Activated T-helper 1 cell treated with Interleukin-2 at 50 U/mL for 16 hours (primary cell): Measurements from ENCODE around the gene UBALD1.

Experiments used
- DNase-seq: peaks from one replicate; pipeline ENCODE4 v3.0.0-alpha.2; 2020; ENCODE audit warnings: low read depth

UBALD1 gene

DNA sequence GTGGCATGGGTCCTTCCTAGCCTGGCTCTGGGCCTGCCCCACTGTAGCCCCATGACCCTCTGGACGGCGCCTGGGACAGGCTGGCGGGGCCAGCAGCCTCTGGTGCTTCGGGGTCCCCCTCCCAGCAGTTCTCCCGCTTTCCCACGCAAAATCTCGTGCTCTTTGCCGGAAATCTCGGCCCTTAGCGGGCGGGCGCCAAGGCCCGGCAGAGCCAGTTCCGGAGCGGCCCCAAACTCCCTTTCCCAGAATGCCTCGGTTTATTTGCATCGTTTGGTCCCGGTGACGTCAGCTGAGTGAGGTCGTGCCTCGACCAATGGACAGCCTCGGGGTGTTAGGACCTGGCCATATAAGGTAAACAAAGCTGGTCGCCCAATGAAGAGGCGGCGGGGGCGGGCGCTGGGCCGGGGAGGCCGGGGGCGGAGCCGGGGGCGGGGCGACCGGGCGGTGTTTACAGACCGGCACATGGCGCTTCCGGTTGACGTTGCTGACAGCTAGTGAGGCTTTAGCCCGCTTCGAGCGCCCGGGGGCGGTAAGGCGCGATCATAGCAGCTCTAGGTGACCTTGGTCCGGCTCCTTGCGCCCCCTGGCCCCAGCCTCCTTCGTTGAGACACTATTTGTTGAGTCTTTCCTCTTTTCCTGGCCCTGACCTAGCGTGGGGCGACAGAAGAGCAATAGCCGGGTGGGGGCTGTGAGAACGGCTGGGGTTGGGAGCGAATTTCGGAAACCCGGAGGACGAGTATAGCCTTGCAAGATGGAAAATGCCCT is 1.5 kb upstream of the UBALD1 start:
- peak; percentile 97 for DNase-seq

DNA sequence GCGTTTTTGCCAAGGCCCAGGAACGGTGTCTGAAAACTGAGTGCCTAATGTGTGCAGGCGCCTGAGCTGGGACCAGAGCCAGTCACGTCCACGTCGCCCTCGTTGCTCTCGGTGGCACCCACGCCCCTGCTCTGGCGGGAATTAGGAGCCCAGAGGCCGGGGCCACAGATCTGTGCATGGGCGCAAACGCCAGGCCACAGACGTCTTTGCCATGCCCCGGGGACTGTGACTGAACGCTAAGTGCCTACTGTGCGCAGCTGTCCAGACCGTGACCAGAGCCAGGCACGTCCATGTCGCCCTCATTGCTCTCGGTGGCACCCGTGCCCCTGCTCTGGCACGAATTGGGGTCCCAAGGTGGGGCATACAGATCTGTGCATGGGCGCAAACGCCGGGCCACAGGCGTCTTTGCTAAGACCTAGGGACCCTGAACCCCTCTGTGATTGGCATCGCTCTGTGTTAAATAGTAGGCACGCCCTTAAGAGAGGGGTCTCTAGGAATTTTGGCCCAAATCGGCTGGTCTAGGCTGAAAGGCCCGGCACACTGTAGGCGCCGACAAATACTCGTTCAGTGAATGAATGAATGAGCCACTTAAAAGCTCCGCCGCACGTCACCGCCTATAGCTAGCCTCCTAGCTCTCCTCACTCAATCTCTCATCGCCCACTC is 827 bp upstream of the UBALD1 start:
- no peak for DNase-seq

DNA sequence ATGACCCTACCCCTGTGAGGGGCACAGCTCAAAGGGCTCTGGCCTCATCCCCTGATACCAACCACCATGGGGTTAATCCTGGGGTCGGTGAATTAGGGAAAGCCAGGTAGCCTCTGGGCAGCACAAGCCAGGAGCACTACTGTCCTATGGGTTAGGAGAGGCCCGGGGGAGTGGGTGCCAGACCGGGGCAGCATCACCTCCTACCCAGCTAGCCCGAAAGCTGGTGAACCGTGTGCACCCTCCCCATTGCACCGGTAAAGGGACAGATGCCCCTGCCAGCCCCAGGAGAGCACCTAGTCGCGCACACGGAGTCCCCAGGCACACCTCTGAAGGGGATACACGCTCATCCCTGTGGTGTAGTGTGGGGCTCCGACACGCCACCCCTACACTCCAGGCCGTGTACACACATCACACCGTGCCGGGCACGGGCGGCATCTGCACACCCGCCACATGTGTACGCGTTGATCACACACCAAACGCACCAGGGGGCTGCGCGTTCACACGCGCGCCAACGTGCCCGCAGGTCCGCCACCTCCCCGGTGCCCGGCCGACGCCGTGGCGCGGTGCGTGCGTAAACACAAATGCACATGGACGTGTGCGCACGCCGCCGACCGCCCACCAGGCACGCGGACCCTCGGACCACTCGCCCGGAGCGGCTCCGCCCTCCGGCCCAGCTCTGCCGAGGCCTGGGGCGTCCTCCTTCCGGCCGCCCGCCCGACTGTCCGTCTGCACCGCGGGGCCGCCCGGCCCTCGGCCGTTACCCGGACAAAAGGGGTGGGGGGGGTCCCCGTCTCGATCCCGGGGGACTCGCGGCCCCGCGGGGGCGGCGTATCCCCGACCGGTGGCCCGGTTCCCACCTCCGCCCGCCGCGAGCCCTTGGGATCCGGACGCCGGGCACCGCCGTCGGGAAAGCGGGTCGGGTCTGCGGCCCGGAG is 785 bp downstream of the UBALD1 start:
- no peak for DNase-seq

DNA sequence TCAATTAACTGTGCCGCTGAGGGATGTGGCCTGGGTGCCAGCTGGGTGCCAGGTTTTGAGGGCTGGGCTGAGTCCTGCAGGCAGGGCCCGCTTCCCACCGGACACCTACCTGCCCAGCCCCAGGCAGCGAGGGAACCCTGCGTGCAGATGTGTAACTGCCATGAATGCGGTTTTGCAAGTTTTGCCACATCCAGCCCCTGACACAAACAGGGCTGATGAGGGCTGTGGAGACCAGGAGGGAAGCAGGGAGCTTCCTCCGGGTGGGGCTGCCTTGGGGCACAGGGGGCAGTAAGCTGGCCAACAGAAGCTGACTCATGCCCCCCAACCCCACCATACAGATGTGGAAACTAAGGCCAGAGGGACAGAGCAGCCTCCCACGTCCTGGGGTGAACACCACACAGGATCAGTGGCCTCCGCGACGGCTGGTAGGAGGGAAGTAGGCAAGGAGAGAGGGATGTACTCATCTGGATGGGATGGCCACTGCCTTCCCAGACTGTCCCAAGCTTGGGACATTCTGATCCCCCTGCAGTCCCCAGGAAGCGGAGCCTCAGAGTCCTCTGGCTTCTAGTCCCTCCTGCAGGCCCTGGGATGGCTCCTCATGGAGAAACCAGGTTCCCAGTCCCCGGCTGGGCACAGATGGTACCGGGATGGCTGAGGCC is 1.6 kb downstream of the UBALD1 start:
- no peak for DNase-seq

DNA sequence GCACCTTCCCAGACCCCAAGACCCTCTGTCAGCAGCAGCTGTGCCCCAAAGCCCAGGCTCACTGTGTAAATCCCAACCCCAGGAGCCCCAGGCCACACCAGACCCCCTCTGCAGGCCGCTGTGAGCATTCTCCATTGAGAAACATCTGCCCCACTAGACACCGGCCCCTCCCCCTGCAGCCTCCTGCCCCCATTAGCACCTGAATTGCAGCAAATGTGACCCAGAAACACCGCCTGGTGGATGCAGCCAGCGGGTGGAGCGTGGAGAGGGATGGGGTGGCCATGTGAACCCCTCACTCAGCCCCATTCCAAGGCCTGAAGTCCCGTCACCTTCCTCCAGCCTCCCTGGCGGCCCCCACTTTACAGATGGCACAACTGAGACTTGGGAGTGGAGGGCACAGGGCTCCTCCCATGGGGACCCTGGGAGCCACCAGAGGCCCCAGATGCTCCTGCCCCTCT is 2.2 kb downstream of the UBALD1 start:
- DNase-seq = no peak

DNA sequence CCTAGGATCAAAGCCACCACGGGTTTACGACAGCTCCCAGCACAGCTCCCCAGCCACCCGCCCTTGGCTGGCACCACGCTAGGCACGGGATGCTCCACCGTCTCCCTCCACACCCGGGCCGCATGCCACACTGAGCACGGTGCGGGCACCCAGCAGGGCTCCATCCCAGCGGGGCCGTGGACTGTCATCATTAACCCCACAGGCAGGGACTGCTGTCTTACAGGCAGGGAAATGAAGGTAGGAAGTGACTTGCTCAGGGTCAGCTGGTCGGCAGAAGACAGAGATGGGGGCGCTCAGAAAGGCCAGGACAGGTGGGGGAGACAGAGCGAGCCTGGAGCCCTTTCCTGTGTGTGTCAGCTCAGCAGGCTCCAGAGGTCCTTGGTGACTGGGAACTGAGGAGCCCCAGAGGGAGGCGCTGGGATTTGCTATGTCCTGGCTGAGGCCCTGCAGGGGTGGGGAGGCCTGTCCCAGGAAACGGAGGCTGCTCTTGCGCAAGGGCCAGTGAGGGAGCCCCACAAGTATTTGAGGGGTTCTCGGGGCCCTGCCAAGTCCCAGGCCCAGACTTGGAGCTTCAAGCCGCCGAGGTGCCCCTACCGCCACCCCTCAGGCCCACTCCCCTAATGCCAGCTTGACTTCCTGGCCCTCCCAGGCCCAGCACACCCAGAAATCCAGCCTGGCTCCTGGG is 3.2 kb downstream of the UBALD1 start:
- no peak for DNase-seq

DNA sequence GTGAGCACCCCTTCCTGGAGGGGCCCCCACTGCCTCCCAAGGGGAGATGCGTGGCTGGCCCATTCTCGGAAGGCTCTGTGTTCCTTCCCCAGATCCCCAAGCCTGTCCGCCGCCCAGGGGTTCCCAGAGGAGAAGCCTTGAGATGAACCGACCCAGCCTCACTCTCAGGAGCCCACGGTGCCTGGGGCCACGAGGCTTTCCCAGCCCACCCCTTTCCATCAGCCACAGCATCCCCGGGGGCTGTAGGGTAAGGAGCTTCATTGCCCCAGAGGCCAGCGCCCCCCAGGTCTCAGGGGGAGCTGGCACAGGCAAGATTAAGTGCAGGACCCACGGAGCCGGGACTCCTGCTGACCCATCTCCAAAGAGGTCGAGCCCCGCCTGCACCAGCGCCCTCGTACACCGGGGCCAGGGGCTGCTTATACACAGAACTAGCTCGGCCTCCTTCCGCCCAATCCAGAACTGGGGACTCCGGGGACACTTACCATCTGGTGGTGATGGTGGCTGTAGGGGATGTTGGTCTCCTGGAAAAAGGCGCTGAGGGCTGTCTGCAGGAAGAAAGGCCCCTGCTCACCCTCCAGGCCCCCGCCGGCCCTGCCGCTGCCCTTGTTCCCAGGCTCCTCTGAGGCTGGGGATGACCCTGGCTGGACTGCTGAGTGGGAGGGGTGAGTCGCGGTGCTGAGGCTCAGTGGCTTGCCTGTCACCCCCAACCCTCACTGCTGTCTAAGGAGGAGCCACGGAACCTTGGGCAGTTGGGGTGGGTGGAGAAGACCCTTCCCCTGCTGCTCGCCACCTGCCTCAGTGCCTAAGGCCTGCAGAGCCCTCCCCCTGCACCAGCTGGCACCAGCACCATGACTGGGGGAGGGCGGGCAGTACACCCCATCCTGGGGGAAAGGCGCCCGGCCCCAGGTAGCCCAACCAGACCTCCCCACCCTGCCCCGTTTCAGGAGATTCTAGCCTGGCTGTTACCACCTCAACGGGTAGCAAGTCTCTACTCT is 4.4 kb downstream of the UBALD1 start:
- DNase-seq = no peak

DNA sequence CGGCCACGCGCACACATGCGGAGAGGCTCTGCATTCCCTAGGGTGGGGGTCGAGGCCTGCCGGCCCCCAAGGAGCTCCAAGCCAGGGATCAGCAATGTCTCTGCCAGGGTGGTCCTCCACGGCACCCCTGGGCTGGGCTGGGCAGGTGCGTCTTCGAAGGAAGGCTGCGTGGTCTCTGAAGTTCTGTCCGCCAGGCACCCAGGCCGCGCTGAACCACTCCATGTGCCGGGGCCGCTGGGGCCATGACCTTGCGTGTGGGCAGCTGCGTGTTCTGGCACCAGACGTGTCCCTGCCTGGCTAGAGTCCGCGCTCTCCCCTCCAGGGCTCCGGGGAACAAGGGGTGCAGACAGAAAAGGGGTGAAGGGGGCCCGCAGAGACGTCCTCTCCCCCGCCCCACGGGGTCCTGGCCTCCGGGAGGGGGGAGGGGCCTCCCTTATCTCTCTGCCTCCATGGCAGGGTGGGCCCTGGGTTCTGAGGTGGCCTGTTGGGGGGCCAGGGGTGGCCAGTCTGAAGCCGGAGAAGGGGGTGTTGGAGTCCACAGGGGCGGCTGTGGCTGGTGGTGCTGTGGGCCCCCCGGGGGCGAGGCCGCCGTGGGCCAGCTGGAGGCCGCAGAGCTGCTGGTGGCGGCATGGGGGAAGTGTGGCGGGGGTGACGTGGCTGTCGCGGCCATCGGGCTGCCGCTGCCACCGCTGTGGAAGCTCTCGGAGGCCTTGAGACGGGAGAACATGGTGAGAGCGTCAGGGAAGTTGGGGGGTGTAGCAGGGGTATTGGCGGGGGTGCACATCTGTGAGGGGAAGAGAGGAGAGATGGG is 5.3 kb downstream of the UBALD1 start:
- no peak for DNase-seq

DNA sequence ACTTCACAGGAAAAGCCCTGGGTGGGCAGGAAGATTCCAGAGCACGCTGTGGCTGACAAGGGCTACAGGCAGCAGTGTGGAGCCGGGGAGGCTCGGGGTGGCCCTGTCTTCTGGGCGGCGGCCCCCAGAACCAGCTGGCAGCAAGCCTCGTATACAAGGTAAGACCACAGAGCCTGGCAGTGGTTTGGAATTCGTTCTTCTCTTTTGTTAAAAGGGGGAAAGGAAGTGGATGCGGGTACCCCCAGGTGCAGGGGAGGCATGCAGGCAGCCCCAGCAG is 6.0 kb downstream of the UBALD1 start:
- no peak for DNase-seq

DNA sequence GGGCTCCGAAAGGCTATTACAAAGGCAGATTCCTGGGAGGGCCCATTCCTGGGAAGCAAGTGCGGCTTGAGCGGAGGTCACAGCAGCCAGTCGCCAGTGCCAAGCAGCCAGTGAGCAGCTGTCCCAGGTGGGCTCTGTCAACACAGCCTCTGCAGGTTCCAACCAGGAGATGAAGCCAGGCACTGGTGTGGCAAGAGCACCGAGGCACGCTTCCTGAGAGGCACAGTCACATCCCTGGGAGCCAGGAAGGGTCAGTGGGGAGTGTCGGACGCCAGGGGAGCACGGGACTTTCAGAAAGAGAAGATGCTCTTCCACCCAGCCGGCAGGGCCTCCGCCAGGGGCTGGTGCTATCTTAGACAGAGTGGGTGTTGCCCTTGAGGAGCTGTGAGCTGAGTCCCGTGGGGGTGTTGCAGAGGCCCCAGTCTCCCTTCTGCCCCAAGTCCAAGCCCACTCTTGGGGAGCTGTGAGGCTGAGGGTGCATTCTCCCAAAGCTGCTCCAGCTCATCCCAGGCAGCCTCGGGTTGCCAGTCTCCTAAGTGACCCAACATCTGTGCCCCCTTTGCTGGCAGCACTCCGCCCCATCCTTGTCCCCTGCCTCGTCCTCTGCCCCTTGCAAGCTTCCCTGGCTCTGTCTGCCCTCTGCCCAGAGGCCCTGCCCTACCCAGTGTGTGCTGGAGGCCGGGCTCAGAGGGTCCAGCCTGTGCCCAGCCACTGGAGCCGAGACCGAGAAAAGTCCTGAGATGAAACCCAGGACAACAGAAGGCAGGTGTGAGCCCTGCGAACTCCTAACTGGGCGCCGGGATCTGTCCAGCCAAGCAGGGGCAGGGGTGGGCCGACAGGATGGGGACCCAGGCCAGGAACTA is 6.6 kb downstream of the UBALD1 start:
- DNase-seq = no peak

DNA sequence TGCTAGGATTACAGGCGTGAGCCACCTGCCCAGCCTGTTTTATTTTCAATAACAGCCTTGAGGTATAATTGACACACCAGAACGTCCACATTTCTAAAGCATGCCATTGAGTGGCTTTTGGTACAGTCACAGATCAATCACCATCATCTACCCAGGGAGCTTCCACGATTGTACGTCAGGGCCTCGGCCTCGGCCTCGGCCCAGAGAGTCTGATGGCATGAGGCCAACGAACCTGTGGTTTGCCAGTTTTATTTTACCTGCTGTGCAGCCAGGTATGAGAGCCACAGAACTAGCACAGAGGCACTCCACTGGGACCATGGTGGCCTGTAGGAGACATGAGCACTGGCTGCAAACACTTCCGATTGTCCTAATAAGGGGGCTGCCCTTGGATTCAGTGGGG is 8.3 kb downstream of the UBALD1 start:
- DNase-seq = no peak

DNA sequence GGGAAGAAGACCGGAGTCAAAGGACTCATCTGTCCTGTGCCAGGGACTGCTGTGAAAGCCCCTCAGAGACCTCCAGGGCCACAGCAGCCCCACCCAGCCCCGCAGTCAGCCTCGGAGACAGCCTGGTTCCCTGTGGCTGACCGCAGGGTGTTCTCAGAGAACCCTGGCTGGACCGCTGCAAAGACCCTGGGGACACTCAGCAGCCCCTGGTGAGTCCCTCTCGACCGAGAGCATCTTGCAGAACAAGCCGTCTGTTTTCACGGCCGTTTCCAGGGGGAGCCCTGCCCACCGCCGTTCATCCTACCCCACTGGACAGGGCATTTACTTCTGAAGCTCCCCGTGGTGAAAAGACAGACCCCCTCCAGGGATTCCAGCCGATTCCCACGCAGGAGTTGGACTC is 10.3 kb downstream of the UBALD1 start:
- no peak for DNase-seq

DNA sequence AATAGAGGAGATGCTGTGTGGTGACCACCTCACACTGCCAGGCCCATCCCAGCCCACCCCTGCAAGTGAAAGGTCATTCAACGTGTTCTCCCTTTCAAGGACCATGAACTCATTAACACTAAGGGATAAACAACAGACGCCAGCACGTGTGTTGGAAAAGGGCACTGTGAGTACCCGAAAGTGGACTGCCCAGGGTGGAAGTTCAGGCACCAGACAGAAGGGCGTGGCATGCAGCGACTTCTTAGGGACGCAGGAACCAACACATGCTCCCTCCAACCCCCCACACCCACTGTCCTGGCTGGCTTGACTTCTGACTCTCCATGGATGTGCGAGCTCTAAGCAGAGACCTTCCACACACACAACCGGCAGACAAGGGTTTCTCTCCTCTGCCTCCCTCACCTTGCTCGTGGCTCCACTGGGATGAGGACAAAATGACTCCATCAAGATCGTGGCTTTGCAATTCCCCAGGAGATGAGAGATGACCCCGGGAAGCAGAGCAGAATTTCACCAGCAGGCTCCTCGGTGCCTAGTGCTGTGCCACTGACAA is 11.0 kb downstream of the UBALD1 start:
- DNase-seq = no peak

DNA sequence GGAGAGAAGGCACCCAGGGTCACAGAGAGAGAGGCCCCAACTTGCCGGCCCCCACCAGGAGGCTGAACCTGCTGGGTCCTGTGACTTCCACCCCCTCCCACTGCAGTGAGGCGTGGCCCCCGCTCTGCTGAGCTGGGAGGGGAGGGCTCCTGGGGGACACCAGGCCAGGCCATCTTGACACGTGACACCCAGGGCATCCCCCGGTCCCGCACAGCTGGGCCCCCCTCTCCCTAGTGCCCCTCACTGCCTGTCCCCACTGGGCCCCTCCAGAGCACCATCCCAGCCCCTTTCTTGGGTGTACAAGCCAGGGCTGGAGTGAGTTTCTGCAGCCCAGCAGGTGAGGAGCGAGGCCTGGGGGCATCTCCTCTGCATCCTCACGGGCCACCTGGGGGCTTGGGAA is 12.4 kb downstream of the UBALD1 start:
- DNase-seq = no peak

DNA sequence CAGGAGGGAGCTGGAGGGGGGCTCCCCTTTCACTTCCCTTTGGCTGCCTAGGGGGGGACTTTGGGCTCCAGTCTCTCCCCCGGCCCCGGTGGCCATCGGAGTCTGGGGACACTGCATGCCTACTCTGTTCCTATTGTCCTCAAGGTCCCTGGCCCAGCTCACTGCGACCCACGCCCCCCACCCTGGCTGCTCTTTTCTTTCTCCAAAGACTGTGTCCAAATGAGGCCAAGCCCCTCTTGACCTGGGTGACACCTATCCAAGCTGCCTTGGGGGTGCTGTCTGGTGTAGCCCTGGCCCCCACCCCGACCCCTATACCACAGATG is 12.9 kb downstream of the UBALD1 start:
- DNase-seq = no peak

DNA sequence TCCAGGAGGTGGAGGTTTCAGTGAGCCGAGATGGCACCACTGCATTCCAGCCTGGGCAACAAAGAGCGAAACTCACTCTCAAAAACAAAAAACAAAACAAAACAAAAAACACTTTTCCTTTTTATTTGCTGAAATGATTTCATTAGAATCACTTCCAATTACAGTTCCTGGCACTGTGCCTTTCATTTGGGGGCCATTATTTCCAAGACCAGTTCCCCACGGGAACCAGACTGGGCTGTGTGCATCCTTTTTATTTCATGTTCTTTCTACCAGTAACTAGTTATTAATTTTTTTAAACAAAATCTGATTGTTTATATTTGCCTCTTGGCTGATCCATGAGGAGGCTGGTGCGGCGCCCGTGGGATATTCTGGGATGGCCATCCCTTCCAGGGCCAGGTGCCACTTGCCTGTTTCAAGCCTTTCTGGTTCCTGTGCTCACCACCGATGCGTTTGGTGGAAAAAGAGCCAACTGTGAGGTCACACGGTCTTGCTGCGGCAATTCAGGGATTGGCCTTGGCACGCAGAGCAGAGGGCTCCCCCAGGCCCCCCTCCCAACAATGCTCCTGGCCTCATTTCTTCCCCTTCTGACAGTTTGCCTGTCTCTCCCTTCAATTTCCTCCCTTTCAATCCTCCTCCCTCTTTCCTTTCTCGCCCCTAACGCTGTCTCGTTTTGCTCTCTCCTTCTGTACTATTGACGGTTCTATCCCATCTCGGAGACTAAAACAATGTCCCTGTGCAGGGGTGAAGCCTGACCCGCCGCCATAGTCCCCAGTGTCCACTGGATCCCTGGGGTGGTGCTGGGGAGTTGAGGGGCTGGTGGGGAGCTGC is 13.4 kb downstream of the UBALD1 start:
- DNase-seq = no peak

DNA sequence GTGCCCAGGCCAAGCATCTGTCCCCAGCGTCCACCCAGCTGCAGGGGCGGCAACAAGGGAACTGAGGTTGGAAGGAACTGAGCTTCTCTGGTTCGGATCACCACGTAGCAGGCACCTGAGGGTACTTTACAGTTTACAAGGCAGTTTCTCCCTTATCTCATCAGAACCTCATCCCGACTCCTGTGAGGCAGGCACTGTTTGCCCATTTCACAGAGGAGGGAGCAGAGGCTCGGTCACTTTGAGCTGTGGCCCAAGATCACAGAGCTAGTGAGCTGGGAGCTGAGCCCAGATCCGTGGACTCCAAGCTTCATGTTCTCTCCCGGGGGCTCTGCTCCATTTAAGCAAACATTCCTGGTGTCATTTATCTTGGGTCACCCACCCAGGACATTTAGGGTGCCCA is 15.1 kb downstream of the UBALD1 start:
- no peak for DNase-seq

DNA sequence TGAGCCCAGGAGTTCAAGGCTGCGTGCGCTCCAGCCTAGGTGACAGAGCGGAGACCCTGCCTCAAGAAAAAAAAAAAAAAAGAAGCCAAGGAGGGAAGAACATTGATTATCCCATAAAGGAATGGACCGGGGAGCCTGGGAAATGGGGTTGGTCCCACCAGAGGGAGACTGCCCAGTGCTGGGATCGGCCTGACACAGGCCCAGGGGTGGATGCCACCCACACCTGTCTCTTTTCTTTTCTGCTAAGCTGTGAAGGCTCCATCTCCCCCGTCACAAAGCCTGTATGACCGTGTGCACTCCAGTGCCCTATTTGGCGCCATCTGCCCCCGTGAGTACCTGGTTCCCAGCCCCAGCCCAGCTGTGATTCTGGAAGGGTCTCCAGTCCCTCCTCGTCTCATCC is 15.7 kb downstream of the UBALD1 start:
- no peak for DNase-seq
